HG02798 (cell line): ENCODE data around the gene SLC8A2.

ENCODE experiments used
- ATAC-seq: cut with Tn5 transposase; IDR thresholded peaks from one replicate; pipeline ENCODE4 v1.9.1; 2021; ENCODE audit warnings: mild to moderate bottlenecking; ENCODE audit not compliant: unreplicated experiment, poor library complexity

SLC8A2 gene

DNA sequence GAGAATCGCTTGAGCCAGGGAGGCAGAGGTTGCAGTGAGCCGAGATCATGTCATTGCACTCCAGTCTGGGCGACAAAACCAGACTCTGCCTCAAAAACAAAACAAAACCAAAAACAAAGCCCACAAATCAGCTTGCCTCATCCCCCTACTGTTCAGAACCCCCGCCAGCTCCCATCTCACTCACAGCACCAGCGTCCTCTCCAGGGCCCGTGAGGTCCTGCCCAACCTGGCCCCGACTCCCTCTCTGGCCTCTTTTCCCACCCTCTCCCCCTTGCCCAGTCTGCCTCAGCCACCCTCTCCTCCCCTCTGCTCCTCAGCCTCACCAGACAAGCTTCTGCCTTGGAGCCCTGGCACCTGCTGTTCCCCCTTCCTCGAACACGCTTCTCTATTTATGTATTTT is 3.8 kb downstream of the SLC8A2 start:
- ATAC-seq: no peak

DNA sequence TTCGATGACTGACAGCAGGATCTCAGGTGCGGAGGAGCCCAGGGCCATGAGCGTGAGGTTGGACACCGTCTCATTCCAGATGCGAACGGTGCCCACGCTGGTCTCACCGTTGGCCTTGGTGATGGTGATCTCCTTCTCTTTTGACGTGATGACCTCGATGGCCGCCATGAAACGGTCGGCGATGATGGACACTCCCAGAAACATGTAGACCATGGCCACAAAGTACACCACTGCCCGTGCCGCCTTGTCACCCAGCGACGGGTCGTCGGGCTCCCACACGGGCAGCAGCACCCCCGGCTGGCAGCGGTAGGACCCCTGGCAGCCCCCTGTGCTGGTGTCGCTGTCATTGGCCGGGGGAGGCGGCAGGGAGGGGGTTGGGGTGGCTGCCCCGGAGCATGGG is 5.7 kb downstream of the SLC8A2 start:
- no peak for ATAC-seq

DNA sequence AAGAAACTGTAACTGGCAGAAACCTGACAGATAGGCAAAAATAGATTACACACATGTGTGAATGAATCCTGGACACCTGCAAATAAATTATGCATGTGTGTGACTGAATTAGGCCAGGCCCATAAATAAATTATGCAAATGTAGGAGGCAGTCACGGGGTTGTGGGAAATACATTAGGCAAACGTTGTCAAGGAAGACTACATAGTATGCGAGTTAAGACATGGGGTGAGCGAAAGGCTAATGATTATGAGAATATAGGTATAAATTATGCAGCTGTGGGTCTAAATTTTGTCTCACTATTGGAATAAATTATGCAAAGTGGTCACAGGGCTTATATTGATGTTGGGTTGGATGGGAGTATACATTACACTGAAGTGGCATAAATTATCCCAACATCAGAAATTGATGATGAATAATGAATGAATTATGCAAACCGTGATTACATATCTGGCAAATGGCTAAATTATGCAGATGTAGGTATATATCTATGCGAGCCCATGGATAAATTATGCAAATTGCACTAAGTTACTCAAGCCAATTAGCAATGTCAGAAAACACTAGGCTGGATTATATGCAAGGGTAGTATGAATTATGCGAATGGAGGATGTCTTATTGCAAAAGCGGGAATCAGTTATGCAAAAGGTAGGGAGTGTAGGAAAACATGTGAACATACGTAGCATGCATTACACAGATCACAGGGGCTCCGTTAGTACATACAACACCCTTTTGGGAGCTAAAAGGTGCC is 6.8 kb downstream of the SLC8A2 start:
- ATAC-seq: no peak

DNA sequence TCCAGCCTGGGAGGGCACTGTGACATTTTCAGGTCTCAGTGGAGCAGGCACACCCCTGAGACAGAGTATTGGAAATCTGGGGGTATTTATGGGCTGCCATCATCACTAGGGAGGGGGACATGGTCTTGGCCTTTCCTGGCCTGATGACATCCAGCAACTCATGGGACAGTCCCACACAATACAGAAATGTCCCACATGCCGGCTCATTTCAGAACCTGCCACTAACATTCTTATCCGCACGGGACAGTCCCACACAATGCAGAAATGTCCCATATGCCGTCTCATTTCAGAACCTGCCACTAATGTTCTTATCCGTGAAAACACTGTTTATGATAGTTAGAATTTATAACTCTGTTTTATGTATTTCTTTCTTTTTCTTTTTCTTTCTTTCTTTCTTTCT is 9.8 kb downstream of the SLC8A2 start:
- no peak for ATAC-seq

DNA sequence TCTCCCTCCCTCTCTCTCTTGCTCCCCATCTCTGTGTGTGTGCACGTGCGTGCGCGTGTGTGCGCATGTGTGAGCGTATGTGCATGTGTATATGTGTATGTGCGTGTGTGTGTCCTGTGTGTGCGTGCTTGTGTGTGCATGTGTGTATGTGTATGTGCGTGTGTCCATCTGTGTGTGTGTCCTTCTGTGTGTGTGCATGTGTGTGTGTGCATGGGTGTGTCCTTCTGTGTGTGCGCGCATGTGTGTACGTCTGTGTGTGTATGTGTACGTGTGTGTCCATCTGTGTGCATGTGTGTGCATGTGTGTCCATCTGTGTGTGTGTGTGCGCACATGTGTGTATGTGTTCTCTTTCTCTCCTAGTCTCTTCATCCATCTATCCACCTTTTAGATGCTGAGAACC is 12.2 kb downstream of the SLC8A2 start:
- no peak for ATAC-seq

DNA sequence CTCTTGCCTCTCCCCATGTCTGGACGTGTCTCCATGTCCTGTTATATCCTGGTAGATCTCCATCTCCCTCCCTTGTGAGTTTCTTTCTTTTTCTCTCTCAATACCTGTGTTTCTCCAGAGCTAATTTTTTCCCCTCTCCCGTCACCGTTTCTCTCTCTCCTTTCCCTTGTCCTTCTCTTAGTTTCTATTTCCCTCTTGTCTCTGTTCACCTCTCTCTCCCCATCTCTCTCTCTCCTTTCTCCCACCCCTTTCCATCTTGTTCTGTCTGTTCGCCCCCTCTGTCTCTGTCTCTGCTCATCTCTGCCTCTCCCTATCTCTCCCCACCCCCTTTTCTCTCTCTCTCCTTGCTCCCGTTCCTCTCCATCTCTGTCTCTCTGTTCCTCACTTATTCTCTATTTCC is 13.0 kb downstream of the SLC8A2 start:
- ATAC-seq: no peak

DNA sequence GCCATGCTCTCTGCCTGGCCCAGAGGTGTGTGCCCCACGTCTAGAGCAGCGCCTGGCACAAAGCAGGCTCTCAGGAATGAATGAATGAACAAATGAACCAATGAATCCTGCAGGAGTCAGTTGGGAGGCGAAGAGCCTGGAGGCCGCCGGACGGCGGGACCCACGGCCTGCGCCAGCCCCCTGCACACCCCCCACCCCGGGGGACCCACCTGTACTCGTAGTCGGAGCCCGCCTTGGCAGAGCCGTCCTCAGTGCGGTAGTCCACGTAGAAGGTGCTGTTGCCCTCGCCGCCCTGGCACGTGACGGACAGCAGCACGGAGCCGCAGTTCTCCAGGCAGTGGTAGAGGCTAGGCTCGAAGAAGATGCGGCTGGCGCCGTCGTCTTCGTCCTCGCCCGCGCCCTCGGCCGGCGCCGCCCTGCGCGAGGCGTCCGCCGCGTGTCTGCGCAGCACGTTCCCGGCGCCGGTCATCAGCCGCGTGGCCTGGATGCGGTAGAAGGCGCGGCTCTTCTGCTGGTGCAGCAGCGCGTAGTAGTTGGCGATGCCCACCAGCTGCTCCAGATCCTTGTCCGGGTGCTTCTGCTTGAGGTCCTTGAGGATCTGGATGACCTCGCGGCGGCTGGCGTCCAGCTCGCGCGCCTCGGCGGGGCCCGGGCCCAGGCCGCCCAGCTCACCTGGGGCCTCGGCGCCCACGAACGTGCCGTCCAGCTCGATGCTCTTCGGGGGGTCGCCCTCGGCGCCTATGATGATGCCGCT is 14.8 kb downstream of the SLC8A2 start:
- no peak for ATAC-seq

DNA sequence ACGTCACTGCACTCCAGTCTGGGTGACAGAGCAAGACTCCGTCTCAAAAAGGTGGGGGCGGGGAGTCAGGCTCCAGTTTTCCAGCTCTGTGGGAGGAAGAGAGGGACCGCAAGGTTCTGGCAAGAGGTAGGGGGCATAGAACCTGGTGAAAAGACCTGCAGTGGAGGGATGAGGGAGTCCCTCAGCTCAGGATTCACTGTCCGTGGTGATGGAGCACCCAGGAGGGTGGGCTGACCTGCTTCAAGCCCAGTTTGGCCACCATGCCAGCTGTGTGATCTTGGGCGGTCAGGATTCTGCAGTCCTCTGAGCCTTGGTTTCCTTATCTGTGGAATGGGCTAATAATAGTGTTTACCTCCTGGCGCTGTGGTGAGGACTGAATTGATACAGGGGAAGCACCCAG is 21.2 kb downstream of the SLC8A2 start:
- no peak for ATAC-seq

DNA sequence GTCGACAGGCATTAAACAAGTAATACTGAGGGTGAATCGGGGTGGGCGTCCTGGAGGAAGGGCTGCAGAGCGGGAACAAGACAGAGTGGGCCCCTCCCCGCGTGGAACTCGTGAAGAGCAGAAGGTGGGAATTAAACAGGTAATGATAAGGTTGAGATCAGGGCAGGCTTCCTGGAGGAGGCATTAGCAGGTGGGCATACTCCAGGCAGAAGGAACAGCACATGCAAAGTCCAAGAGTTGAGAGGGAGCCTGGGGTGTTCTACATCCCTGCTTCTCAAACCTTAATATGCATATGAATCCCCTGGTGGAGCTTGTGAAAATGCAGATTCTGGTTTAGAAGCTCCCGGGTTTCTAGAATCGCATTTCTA is 23.3 kb downstream of the SLC8A2 start:
- ATAC-seq: no peak

DNA sequence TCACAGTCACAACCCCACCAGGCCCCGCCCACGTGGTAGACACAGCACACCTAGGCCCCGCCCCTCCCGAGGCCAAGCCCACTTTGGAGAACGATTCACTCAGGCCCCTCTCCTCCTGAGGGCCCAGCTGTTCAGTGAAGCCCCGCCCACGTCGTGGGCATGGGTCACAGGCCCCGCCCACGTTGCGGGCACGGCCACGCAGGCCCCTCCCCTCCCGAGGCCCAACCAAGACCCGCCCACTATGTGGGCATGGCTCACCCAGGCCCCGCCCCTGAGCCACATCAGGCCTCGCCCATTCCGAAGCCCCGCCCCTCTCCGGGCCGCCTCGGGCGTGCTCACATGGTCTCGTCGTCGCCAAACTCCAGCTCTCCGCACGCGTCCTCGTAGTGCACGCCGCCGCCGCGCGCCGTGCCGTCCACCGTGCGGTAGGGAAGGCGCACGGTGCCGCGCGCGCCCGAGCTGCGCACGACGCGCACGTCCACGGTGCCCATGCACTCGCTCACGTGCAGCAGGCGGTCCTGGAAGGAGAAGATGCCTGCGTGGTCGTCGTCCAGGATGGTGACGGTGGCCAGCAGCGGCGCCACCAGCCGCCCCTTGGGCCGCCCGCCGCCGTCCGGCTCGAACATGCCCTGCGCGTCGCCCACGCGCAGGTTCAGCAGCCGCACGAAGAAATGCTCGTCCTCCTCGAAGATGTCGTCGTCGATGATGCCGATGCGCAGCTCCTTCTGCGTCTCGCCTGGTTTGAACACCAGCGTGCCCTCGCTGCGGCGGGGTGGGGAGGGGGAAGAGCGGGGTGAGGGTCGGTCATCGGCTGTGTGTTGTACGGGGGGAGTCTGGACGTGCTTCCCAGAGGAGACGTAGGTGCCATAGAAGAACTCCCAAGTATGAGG is 24.0 kb downstream of the SLC8A2 start:
- ATAC-seq: no peak

DNA sequence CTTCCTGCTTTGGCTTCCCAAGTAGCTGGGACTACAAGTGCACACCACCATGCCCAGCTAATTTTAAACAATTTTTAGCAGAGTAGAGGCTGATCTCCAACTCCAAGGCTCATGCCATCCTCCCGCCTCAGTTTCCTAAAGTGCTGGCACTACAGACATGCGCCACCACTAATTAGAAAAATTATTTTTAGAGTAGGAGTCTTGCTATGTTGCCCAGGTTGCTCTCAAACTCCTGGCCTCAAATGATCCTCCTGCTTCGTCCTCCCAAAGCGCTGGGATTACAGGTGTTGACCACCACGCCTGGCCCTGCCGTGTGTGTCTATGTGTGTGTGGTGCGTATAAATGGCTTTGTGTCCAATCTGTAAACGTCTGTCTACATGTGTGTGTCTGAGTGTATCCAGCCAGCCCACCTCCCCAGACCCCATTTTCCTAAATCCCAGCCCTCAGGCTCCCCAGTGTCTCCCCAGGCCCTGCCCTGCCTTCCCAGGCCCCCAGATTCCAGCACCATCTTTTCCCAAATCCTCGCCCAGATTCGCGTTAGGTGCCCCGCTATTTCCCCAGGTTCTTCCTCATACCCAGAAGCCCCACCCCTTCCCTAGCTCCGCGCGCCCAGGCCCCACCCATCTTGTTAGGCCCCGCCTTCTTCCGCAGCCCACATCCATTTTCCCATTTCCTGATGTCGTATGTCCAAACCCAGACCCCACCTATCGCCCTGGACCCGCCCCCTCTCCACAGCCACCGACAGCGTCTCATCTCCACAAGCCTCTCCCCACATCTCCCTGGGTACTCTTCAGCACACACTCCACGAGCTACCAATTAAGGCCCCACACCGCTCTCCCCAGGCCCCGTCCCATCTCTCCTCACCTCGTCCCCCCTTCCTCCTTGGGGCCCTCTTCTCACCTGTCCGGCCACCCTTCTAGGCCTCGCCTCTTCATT is 24.9 kb downstream of the SLC8A2 start:
- ATAC-seq: no peak

DNA sequence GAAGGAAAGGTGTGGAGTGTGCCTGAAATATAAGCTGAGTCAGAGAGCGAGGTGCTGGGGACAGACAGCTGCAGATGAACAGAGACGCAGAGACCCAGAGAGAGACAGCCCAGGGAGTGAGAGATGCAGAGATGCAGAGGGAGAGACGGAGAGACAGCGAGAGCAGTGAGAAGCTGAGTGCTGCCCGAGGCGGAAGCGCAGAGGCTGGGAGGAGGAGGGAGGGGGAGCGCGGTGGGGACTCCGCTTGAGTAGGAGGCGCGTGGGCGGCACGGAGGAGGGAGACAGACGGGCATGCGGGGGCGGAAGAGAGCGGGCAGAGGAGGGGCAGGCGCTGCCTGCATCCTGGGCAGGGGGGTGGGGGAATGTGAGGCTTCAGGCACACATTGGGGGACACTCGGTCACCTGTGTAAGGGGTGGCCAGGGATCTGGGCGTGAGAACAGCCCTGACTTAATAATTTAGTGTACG is 25.7 kb downstream of the SLC8A2 start:
- ATAC-seq: no peak

DNA sequence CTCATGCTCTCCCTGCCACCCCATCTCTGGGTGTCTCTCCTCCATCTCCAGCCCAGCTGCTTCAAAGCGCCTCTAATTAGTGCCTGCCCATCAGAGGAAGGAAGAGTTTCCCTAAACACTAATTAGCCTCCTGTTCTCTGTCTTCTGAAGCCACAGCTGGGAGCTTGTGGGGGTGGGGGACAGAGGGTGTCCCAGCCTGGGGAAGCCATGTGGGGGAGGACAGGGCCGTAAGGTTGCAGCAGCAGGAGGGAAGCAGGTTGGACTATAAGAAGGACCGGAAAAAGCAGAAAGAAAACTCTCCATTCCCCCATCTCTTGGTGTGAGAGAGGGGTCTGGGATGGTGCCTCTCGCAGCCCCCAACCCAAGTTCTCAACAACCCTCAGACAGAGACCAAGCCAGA is 26.2 kb downstream of the SLC8A2 start:
- no peak for ATAC-seq

DNA sequence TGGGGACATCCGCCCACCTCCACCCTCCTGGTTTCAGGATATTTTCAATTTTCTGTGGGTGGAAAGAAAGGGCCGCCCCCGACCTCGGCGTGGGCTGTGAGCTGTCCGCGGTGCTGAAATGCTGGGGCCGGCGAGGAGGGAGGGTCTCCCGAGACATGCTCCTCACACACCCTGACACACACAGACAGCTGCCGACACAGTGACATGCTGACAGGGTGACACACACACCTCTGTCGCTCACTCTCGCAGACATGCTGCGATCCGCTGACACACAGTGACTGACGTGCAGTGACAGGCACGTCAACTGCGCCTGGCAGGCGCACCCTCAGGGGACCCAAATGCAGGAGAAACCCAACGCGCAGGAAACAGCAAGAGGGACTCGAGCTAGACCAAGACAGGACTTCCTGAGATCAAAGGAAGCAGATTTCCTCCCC is 27.3 kb downstream of the SLC8A2 start:
- no peak for ATAC-seq

DNA sequence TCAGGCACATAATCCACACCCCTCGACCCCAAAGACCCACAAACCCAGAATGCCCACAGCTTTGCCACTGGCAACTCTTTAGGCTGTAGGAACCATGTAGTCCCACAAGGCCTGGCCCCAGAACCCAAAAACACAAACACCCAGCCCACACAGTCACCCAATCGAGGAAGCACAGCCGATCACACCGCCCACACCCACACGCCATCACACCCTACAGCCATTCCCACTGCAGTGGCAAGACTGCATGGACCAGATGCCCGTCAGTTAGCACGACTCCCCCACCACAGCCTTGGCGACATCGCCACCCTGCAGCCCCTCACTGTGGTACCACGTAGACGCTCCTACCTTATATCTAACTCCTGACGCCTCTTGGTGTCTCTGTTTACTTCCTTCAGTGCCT is 28.4 kb downstream of the SLC8A2 start:
- ATAC-seq: no peak

DNA sequence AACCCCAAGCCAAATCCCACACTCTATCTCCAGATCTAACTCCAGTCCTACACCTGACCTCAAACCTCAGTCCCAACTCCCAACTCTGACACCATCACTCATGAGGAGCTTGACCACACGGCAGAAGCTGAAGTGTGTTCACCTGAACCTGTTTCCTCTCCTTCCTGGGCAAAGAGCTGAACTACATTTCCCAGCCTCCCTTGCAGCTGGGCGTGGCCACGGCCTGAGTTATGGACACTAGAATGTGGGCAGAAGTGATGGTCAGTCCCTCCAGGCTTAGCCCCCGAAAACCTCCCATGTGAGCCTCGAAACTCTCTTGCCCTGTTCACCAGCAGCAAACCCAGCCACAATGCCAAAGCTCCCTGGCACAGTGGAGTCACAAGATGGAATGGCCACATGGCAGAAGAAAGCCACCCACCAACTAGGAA is 32.9 kb downstream of the SLC8A2 start:
- ATAC-seq: no peak

DNA sequence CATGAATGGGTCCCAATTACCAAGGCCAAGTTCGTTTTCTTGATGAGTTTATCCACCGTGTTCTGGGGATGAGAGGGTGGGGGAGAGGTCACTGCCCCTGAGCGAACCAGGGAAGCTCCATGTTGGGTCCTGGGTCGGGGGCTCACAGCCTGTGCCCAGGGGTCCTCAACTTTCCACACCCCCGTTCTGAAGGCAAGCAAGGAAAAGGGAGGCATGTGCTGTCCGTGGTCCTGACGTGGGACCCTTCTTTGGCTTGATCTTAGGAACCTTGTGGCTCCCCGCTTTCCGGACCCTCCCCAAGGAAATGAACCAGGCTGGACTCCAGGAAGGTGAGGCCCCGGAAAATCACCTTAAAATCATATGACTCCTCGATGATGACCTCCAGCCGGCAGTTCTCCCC is 34.2 kb downstream of the SLC8A2 start:
- ATAC-seq: no peak

DNA sequence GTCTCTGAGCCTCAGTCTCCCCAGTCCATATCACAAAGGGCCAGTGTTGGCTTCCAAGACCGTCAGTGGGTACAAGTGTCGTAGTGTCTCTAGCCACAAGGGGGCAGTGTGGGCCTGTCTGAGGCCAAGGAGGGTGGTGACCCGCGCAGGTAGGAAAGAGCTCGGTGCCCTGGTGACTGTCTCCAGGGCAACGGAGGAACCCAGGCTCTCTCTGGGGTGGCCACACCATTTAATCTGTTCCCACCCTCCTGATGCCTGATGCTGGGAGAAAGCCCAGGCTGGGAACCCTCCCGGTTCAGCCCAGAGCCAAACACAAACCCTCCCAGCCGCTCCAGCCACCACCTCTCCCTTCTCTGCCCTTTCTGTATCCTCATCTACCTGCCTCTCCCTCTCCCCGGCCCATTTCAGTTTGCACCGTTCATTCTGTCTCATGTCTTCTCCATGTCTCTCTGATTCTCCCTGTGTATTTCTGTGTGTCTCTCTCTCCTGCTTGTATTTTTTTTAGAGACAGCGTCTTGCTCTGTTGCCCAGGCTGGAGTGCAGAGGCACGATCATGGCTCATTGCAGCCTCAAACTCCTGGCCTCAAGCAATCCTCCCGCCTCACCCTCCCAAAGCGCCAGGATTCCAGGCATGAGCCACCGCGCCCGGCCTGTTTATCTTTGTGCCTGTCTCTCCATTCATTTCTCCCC is 34.8 kb downstream of the SLC8A2 start:
- peak; percentile 70 for ATAC-seq

DNA sequence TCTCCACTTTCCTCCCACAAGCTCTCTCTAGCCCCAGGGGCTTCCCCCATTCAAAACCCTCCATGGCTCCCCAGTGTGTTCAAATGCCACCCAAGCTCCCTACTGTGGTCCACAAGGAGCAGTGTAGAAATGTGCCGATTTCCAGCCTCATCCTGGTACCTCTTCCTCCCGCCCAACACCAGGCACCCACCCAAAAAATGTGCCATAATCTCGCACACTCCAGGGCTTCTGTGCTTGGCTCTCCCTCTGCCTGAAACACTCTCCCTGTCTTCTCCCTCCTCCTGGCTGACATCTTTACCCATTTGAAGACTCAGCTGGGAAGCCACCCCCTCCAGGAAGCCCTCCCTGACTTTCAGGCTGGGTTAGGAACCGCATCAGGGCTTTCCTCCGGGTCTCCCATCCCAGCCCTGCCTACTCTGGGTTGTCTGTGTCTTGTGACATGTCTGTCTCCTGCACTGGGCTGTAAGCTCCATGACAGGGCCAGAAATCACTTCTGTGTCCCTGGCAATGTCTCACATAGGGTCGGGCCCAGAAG is 35.7 kb downstream of the SLC8A2 start:
- no peak for ATAC-seq
